NCI-H345 treated with DMSO at 0.1 percent for 48 hours (cell line): ENCODE results near the gene CEP170B.
"Not testable (repeated sequence)": the region's sequence is repeated elsewhere in the genome, so short reads cannot be mapped to it uniquely, and the experiment has no call there.

Experiments used
- DNase-seq: peaks from one replicate; lab custom pipeline; 2025; ENCODE audit not compliant: unreplicated experiment; lab: John Stamatoyannopoulos, UW

CEP170B gene

DNA sequence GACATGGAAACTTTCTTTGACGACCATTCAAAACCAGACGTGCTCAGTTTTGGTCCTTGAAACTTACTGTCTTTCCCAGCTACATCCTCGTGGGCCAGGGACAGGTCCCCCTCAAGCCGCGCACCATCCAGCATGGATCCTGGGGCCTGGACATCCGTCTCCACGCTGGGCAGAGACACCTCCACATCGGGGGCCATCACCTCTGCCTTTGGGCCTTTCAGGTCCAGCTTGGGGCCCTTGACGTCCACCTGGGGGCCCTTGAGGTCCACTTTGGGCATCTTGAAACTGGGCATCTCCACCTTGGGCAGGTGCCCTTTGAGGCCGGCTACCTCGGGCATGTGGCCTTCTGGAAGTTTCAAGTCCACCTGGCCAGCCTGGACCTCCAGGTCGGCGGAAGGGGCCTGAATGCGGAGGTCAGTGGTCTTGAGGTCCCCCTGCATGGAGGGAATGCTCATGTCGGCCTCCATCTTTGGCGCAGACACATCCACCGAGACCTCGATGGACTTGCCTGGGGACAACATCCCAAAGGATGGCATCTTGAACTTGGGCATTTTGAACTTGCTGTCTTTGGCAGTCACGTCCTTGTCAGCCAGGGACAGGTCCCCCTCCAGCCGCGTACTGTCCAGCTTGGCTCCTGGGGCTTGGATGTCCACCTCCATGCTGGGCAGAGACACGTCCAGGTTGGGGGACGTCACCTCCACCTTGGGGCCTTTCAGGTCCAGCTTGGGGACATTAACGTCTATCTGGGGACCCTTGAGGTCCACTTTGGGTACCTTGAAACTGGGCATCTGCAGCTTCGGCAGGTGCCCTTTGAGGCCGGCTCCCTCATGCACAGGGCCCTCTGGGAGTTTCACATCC, 76.7 kb downstream of the CEP170B start:
- no peak for DNase-seq

DNA sequence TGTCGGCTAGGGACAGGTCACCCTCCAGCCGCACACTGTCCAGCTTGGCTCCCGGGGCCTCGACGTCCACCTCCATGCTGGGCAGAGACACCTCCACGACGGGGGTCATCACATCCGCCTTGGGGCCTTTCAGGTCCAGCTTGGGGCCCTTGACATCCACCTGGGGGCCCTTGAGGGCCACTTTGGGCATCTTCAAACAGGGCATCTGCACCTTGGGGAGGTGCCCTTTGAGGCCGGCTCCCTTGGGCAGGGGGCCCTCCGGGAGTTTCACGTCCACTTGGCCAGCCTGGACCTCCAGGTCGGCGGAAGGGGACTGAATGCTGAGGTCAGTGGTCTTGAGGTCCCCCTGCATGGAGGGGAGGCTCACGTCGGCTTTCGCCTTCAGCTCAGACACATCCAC, 77.5 kb downstream of the CEP170B start:
- DNase-seq, result no peak

DNA sequence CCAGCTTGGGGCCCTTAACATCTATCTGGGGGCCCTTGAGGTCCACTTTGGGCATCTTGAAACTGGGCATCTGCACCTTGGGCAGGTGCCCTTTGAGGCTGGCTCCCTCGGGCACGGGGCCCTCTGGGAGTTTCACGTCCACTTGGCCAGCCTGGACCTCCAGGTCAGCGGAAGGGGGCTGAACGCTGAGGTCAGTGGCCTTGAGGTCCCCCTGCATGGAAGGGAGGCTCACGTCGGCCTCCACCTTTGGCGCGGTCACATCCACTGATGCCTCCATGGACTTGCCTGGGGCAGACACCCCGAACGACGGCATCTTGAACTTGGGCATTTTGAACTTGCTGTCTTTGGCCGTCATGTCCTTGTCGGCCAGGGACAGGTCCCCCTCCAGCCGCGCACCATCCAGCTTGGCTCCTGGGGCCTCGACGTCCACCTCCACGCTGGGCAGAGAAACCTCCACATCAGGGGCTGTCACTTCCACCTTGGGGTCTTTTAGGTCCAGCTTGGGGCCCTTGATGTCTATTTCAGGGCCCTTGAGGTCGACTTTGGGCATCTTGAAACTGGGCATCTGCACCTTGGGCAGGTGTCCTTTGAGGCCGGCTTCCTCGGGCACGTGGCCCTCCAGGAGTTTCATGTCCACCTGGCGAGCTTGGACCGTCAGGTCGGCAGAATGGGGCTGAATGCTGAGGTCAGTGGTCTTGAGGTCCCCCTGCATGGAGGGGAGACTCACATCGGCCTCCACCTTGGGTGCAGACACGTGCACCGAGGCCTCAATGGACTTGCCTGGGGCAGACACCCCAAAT, 78.3 kb downstream of the CEP170B start:
- not testable (repeated sequence) for DNase-seq

DNA sequence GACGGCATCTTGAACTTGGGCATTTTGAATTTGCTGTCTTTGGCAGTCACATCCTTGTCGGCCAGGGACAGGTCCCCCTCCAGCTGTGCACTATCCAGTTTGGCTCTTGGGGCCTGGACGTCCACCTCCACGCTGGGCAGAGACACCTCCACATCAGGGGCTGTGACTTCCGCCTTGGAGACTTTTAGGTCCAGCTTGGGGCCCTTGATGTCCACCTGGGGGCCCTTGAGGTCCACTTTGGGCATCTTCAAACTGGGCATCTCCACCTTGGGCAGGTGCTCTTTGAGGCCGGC, 78.9 kb downstream of the CEP170B start:
- DNase-seq, result not testable (repeated sequence)

DNA sequence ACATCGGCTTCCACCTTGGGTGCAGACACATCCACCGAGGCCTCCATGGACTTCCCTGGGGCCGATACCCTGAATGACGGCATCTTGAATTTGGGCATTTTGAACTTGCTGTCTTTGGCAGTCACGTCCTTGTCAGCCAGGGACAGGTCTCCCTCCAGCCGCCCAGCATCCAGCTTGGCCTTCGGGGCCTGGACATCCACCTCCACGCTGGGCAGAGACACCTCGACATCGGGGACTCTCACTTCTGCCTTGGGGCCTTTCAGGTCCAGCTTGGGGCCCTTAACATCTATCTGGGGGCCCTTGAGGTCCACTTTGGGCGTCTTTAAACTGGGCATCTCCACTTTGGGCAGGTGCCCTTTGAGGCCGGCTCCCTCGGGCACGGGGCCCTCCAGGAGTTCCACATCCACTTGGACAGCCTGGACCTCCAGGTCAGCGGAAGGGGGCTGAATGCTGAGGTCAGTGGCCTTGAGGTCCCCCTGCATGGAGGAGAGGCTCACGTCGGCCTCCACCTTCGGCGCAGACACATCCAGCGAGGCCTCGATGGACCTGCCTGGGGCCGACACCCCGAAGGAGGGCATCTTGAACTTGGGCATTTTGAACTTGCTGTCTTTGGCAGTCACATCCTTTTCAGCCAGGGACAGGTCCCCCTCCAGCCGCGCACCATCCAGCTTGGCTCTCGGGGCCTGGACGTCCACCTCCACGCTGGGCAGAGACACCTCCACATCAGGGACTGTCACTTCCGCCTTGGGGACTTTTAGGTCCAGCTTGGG, 79.6 kb downstream of the CEP170B start:
- DNase-seq, result not testable (repeated sequence)

DNA sequence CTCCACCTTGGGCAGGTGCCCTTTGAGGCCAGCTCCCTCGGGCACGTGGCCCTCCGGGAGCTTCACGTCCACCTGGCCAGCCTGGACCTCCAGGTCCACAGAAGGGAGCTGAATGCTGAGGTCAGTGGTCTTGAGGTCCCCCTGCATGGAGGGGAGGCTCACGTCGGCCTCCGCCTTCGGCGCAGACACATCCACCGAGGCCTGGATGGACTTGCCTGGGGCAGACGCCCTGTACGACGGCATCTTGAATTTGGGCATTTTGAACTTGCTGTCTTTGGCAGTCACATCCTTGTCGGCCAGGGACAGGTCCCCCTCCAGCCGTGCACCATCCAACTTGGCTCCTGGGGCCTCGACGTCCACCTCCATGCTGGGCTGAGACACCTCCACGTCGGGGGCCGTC, 80.2 kb downstream of the CEP170B start:
- not testable (repeated sequence) for DNase-seq
